HG03457 (cell line): ENCODE measurements around the gene SLC24A2.
"Not testable (repeated sequence)": the region's sequence is repeated elsewhere in the genome, so short reads cannot be mapped to it uniquely, and the experiment has no call there.

Experiments used
- ATAC-seq: cut with Tn5 transposase; IDR thresholded peaks from one replicate; pipeline ENCODE4 v1.9.1; 2021; ENCODE audit warnings: moderate number of reproducible peaks; ENCODE audit not compliant: unreplicated experiment

The SLC24A2 gene

DNA sequence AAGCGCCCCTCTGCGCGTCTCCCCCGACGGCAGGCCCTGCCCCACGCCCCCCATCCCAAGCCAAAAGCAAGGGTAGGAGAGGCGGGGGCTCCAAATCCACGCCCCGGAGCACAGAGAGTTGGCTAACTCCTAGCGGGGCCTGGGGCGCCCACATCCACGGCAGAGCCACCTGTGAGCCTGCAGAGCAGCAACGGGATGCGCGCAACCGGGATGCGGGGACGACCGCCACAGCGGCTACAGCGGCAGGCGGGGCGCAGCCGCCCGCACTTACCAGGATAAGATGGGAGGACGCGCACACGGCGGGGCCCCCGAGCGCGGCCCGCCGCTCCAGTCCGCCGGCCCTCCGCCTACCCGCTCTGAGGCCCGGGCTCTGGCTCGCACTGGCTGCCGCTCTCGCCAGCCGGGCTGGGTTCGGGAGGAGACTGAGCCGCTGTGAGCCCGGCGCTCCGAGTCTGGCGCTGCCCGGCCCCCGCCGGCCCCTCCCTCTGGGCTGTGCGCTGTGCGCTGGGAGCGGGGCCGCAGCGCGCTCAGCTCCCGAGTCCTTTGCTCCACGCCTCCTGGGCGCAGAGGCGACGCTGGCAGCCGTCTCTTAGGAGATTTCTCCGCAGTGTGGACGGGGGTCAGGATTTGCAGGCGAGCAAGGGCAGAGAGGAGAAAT, at the start of gene SLC24A2:
Gene SLC24A2, minus strand, starts transcription at position 424 of the 658 bp plus-strand sequence.
- no peak for ATAC-seq

DNA sequence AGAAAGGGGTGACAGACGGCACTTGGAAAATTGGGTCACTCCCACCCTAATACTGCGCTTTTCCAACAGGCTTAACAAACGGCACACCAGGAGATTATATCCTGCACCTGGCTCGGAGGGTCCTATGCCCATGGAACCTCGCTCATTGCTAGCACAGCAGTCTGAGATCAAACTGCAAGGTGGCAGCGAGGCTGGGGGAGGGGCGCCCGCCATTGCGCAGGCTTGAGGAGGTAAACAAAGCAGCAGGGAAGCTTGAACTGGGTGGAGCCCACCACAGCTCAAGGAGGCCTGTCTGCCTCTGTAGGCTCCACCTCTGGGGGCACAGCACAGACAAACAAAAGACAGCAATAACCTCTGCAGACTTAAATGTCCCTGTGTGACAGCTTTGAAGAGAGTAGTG, 44.5 kb upstream of the SLC24A2 start:
- ATAC-seq, result not testable (repeated sequence)

DNA sequence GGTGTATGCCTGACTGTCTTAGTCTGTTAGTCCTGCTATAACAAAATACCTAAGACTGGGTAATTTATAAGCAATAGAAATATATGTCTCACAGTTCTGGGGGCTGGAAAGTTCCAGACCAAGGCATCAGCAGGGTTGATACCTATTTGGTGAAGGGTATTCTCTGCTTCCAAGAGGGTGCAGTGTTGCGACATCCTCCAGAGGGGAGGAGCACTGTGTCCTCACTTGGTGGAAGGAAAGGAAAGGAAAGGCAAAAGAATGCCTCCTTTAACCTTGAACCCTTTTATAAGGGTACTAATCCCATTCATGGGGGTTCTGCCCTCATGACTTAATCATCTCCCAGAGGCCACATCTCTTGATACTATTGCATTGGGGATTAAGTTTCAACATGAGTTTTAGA, 42.0 kb upstream of the SLC24A2 start:
- ATAC-seq, result no peak

DNA sequence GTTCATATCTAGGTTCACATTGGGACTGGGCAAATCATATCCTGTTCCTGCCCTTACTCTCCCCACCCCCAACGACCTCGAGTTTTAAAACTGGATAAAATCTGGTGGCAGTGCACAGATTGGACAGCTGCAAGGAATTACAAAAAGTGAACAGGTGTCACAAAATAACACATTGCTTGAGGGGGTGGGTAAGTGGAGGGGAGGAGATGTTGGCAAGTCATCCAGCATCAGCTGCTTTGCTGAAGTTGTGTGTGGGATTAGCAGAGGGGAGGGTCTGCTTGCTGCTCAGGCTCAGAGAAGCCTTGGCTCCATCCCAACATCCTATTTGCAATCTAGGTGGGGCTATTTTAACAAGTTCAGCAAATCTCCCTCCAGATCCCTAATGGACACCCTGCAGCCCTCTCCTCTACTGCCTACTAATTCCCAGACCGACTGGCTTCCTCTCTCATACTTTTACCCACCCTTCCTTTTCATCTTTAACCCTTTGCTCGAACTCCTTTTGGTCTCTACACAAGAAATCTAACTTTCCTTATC, 39.8 kb upstream of the SLC24A2 start:
- ATAC-seq, result no peak

DNA sequence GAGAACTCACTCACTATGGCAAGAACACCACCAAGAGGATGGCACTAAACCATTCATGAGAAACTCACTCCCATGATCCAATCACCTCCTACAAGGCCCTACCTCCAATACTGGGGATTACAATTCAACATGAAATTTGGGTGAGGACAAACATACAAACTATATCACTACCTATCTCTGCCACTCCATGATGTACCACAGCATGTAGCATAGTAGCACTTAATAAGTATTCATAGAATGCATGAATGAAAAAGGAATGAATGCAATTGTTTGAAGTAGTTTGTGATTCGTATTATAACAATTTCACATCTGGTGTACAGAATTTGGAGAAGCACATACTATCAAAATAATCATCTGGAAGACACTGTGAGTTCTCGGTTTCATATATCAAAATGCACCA, 27.9 kb upstream of the SLC24A2 start:
- ATAC-seq, result no peak

- ATAC-seq, result no peak
These were observed 23.4 kb upstream of the SLC24A2 start for GRCh38 chr9:19812194-19812593.

DNA sequence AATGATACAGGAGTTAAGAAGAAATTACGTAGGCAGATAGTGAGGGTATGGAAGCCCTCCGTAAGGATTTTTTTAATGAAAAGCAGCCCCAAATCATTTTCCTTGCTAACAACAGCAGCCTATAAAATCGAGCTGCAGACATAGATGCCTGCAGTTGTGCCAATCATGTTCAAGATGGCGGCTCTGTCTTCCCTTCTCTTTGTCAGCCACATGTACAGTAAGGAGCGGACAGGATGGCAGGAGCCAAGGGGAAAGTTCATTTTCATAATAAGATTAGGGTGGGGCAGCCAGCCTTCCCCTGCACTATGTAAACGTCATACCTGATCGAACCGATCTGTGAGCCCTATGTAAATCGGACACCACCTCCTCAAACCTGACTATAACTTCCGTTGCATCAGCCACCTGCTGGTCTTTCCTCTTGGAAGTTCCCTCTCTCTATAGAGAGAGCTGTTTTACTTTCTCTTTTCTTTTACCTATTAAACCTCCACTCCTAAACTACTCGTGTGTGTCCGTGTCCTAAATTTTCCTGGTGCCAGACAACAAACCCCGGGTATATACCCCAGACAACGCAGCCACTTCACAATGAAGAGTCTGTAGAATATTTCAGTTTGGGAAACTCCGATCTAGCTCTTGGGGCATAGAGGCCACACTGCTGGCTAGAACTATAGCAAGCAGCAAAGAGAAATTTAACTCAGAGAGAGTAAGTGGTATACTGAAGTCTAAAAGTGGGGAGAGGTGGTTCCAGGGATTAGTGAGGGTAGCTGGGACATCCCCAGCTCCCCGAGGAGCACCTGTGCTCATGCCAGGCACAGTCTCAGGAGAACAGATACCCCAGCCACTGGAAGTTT, 20.8 kb upstream of the SLC24A2 start:
- no peak for ATAC-seq

GRCh38 chr9:19807182-19807892, 18.5 kb upstream of the SLC24A2 start:
- ATAC-seq, result no peak

DNA sequence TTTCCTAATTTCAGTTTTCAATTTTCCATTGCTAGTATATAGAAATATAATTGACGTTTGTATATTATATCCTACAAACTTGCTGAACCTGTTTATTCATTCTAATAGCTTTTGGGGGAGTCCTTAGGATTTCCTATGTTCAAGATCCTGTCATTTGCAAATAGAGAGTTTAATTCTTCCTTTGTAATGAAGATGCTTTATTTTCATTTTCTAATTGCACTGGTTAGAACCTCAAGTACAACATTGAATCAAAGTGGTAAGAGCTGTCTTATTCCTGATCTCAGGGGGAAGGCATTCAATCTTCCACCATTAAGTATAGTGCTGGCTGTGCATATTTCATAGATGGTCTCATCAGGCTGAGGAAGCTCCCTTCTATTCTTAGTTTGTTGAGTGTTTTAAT, 15.6 kb upstream of the SLC24A2 start:
- ATAC-seq, result no peak

- no peak for ATAC-seq
These were observed 12.0 kb upstream of the SLC24A2 start for GRCh38 chr9:19800884-19801283.

- no peak for ATAC-seq
These were observed 10.9 kb upstream of the SLC24A2 start for GRCh38 chr9:19799784-19800183.

GRCh38 chr9:19788152-19788551, 685 bp downstream of the SLC24A2 start:
- no peak for ATAC-seq

GRCh38 chr9:19787672-19788071, 1.2 kb downstream of the SLC24A2 start:
- ATAC-seq, result no peak

- ATAC-seq, result no peak
These were observed 3.6 kb downstream of the SLC24A2 start for GRCh38 chr9:19785230-19785629.

DNA sequence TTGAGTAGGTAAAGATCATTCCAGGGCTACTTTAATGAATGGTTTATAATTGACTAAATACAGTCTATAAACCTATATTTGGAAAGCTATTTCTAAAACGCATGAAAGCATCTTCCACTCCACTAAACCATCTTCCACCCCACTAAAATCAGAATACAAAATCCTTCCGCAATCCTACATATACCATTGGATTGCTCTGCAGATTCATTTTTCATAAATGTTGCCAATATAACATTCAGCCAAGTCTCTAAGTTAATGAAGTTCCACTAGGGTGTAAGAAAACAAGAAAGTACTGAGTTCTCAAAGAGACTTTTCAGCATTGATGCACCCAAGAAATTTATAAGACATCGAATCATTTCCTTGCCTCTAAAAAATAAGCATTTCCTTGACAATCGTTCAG, 4.7 kb downstream of the SLC24A2 start:
- ATAC-seq, result no peak

DNA sequence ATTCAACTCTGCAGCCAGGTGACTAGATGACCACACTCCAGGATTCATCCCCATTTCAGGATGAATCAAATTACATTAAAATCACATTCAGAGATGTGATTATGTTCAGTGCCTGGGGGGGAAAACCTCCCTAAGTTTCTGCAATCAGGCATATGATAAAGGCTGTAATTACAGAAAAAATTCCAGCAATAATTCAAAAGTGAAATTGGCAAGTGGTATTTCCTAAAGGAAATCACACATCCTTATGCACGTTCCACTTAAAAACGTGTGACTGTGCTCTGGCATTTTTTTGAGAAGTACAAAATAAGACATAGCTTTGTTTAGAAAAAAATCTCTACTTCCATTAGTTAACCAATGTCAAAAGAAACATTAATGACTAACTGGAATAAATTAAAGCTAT, 5.3 kb downstream of the SLC24A2 start:
- ATAC-seq, result no peak

- no peak for ATAC-seq
These were observed 6.8 kb downstream of the SLC24A2 start for GRCh38 chr9:19782005-19782404.

GRCh38 chr9:19781240-19781639, 7.6 kb downstream of the SLC24A2 start:
- ATAC-seq, result no peak

- no peak for ATAC-seq
These were observed 17.4 kb downstream of the SLC24A2 start for GRCh38 chr9:19771446-19771845.

DNA sequence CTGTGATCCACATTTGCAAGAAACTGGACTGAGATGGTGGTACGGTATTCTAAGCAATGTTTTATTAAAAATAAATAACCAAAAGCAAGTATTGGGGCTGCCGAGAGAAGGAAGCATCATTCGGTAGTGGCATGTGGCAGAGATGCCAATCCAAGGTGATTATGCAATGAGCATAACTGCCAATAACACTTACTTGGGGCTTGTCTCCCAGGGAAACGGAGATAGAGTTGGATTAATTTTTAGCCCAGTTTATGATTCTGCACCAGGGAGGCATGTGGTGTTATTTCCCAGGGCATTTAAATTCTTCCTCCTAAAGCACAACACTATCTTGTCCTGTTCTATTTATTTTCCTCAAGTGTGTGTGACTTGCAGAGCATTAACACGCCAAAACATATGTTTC, 17.9 kb downstream of the SLC24A2 start:
- ATAC-seq, result no peak

DNA sequence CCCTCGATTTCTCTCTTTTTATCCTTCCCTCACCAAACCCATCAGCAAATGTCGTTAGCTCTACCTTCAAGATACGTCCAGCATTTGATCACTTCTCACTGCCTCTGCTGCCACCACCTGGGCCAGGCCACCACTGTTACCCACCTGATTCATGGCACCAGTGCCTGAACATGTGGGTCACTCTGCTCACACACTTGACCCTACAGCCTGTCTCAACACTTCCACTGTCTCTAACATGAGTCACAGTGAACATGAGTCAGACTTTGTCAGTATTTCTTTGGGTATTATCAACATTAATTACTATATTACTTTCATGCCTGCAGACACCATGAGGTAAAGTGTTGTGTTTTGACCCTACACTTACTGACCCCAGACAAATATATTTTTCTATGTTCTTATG, 19.6 kb downstream of the SLC24A2 start:
- no peak for ATAC-seq

GRCh38 chr9:19768798-19769197, 20.0 kb downstream of the SLC24A2 start:
- ATAC-seq, result no peak
